ENCODE measurements around the gene EIF1AD.

The EIF1AD gene

GRCh38 chr11:65973439-65974110, 28.4 kb downstream of the EIF1AD start:
- DNase-seq (ENCODE audit: low spot score) = no peak

GRCh38 chr11:65972116-65972515, 29.8 kb downstream of the EIF1AD start:
- no peak for TF ChIP-seq CTCF (IDR thresholded peaks at IDR 0.05; ENCODE audit: extremely low read depth, missing control alignments)
- DNase-seq (ENCODE audit: low spot score) = no peak

More at GRCh38 chr11:65973439-65974110, 28.4 kb downstream of the EIF1AD start:
- TF ChIP-seq CTCF (IDR thresholded peaks at IDR 0.05; ENCODE audit: extremely low read depth, missing control alignments) = no peak

- no peak for TF ChIP-seq CTCF (IDR thresholded peaks at IDR 0.05; ENCODE audit: extremely low read depth, missing control alignments)
- no peak for DNase-seq (ENCODE audit: low spot score)
Measured at GRCh38 chr11:65968600-65969482, 33.1 kb downstream of the EIF1AD start.

- DNase-seq (ENCODE audit: low spot score) = no peak
Measured at GRCh38 chr11:65967329-65967934, 34.5 kb downstream of the EIF1AD start.

GRCh38 chr11:65965986-65966762, 35.8 kb downstream of the EIF1AD start:
- no peak for DNase-seq (ENCODE audit: low spot score)
- TF ChIP-seq CTCF (IDR thresholded peaks at IDR 0.05; ENCODE audit: extremely low read depth, missing control alignments) = no peak

More at GRCh38 chr11:65967329-65967934, 34.5 kb downstream of the EIF1AD start:
- no peak for TF ChIP-seq CTCF (IDR thresholded peaks at IDR 0.05; ENCODE audit: extremely low read depth, missing control alignments)

GRCh38 chr11:65964906-65965305, 37.1 kb downstream of the EIF1AD start:
- TF ChIP-seq CTCF (IDR thresholded peaks at IDR 0.05; ENCODE audit: extremely low read depth, missing control alignments) = no peak
- DNase-seq (ENCODE audit: low spot score) = no peak
